Transverse colon (tissue), 4 donors: ENCODE measurements around the gene IDH3G. TPM values are rescaled to one million over a fixed set of nuclear protein-coding genes. Genes with fewer than 3 reads are reported as not detected.

ENCODE experiments used
- DNase-seq: peaks from one replicate; pipeline ENCODE4 v3.0.0-alpha.2; 2019
- H3K27ac ChIP-seq, 4 donors: fragments of 200-600 bp; sonication (generic); 2 replicates each; pipeline ENCODE4 v1.5.1; 2016 to 2018; ENCODE audit warnings: inconsistent platforms in 4 of 4
- H3K27me3 ChIP-seq: fragments of 200-600 bp; sonication (generic); 2 replicates; pipeline ENCODE4 v1.5.1; 2017; ENCODE audit warnings: inconsistent platforms
- H3K36me3 ChIP-seq, 4 donors: fragments of 200-600 bp; sonication (generic); 2 replicates each; pipeline ENCODE4 v1.5.1; 2017 to 2019; ENCODE audit warnings: inconsistent platforms in 4 of 4
- H3K4me1 ChIP-seq, 4 donors: fragments of 200-600 bp; sonication (generic); 2 replicates each; pipeline ENCODE4 v1.5.1; 2017 to 2020; ENCODE audit warnings: inconsistent platforms in 4 of 4
- H3K4me3 ChIP-seq, 4 donors: fragments of 200-600 bp; sonication (generic); 1 replicate in 1 of 4; 2 replicates in 3 of 4; pipeline versions ENCODE4 v1.5.1 to v1.6.1; 2017 to 2019; ENCODE audit warnings: inconsistent platforms in 4 of 4
- H3K9me3 ChIP-seq, 2 donors: fragments of 200-600 bp; sonication (generic); 2 replicates each; pipeline ENCODE4 v1.5.1; 2017 to 2019; ENCODE audit warnings: inconsistent platforms in 2 of 2
- EP300 ChIP-seq: sonication (generic); formaldehyde crosslinking; IDR thresholded peaks from one replicate; pipeline ENCODE4 v1.6.1; 2017; ENCODE audit warnings: antibody characterized with exemption, low read depth
- POLR2A ChIP-seq: fragments of 450-650 bp; IDR thresholded peaks from one replicate; pipeline ENCODE4 v1.6.1; 2016; ENCODE audit warnings: antibody characterized with exemption, mild to moderate bottlenecking, moderate library complexity
- POLR2AphosphoS5 ChIP-seq, 3 donors: sonication (generic); formaldehyde crosslinking; IDR thresholded peaks; one replicate each; pipeline ENCODE4 v1.6.1; 2016; ENCODE audit warnings: antibody characterized with exemption in 3 of 3
- WGBS, 2 donors: methylation state at CpG; one replicate each; pipeline ENCODE4 v1.1.5; 2018; ENCODE audit warnings: low coverage in 1 of 2; 5-methylcytosine and 5-hydroxymethylcytosine counted together
- in situ Hi-C, 4 donors: fragments of 200-750 bp; cut with MboI; loops; one replicate each; pipeline versions ENCODE4 v1.15.0 to v1.15.1; 2017; ENCODE audit warnings: low sequenced_read_pairs in 3 of 4, low pct_ligation_motif_present in 1 of 4, low pct_unique_long_range_greater_than_20kb in 1 of 4
- intact Hi-C: fragments of 100-400 bp; cut with DNase I; formaldehyde crosslinking; loops from one replicate; pipeline ENCODE4 v1.15.1; 2023; ENCODE audit warnings: low total_unique reads
- total RNA-seq, 4 donors: library from RNA; depleted of rRNA; stranded (reverse); fragments of >200 nt; gene quantifications; one replicate each; pipeline ENCODE4 v1.1.0, GENCODE V29; 2016
- TF ChIP-seq, protein P1 (sequence below), 5 experiments: fragments of 200-600 bp in 3 of 5; fragments of 450-650 bp in 2 of 5; sonication (generic) in 3 of 5; IDR thresholded peaks; 1 replicate in 2 of 5; 2 replicates in 3 of 5; pipeline ENCODE4 v1.5.1; 2016 to 2017; ENCODE audit warnings: antibody characterized with exemption in 5 of 5, inconsistent platforms in 3 of 5, mild to moderate bottlenecking in 2 of 5, moderate library complexity in 1 of 5

IDH3G gene
- total RNA-seq, 4 donors from 2014 or later: 77.5 to 203 (median 117) TPM

DNA sequence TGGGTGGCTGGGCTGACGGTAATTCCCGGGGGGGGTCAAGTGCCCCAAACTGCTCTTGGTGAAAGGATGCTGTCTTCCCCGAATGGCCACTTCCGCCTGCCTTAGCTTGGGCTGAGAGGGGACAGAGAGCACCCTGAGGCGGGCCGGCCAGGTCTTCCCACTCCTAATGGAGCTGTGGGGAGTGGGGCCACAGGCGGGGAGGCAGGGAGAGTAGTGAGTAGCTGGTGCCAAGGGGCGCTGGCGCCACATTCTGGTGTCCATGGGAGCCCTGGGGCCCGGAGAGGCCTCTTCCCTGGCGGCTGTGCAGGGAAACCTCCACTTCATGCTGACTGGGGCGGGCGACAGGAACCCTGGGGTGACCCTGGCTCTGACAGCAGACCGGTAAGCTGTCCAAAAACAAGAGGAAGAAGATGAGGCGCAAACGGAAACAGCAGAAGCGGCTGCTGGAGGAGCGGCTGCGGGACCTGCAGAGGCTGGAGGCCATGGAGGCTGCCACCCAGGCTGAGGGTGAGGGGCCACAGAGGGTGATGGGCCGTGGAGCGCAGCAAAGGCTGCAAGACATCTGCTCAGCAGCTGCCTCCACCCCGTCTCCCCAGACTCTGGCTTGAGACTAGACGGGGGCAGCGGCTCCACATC is 10.7 kb downstream of the IDH3G start:
- WGBS, 2 donors: 89% methylated on average over 21 of the region's 24 CpGs; no CpG with 5 or more reads in 1 of the 2 donors
- no peaks in the 10 kb centered on the region for H3K36me3 ChIP-seq
- H3K27ac ChIP-seq: no peak overlapping the region
- no peaks in the 10 kb centered on the region for H3K9me3 ChIP-seq
- peaks cover 3% of the 10 kb centered on the region for H3K27me3 ChIP-seq
- no peak overlapping the region for H3K4me3 ChIP-seq
- in situ Hi-C loops: loop anchor here in 1 of 4 donors (25.0 kb wide), 1 partner anchor 154 kb away; the partner anchor contains the start of genes ARHGAP4, NAA10 and RENBP
- intact Hi-C loops: no loop called here
- no peak for DNase-seq
- TF ChIP-seq POLR2A (no peak), EP300 (no peak), POLR2AphosphoS5 (IDR thresholded peaks at IDR 0.05) (no peak)
- TF ChIP-seq, protein P1, sequence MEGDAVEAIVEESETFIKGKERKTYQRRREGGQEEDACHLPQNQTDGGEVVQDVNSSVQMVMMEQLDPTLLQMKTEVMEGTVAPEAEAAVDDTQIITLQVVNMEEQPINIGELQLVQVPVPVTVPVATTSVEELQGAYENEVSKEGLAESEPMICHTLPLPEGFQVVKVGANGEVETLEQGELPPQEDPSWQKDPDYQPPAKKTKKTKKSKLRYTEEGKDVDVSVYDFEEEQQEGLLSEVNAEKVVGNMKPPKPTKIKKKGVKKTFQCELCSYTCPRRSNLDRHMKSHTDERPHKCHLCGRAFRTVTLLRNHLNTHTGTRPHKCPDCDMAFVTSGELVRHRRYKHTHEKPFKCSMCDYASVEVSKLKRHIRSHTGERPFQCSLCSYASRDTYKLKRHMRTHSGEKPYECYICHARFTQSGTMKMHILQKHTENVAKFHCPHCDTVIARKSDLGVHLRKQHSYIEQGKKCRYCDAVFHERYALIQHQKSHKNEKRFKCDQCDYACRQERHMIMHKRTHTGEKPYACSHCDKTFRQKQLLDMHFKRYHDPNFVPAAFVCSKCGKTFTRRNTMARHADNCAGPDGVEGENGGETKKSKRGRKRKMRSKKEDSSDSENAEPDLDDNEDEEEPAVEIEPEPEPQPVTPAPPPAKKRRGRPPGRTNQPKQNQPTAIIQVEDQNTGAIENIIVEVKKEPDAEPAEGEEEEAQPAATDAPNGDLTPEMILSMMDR (IDR thresholded peaks at IDR 0.05): no peak
- H3K4me1 ChIP-seq: peaks cover 4 to 21% (median 11%) of the 10 kb centered on the region in 4 donors

- TF ChIP-seq POLR2AphosphoS5 (IDR thresholded peaks at IDR 0.05) (no peak), EP300 (no peak), POLR2A (no peak)
- TF ChIP-seq, protein P1 (IDR thresholded peaks at IDR 0.05): no peak
- peaks cover 4 to 21% (median 11%) of the 10 kb centered on the region in 4 donors for H3K4me1 ChIP-seq
- H3K27me3 ChIP-seq: peaks cover 3% of the 10 kb centered on the region
- H3K27ac ChIP-seq: no peak overlapping the region
- WGBS, 2 donors: 93% methylated on average over 14 of the region's 14 CpGs; no CpG with 5 or more reads in 1 of the 2 donors
- no peak for DNase-seq
- in situ Hi-C loops (loop anchor here in 1 of 4 donors (25.0 kb wide), 1 partner anchor 154 kb away; the partner anchor contains the start of genes ARHGAP4, NAA10 and RENBP), intact Hi-C loops (no loop called here)
- no peaks in the 10 kb centered on the region for H3K9me3 ChIP-seq
- H3K36me3 ChIP-seq: no peaks in the 10 kb centered on the region
- H3K4me3 ChIP-seq: no peak overlapping the region
Measured at GRCh38 chrX:153782871-153783270, 11.3 kb downstream of the IDH3G start.

GRCh38 chrX:153782313-153782712 is 11.9 kb downstream of the IDH3G start:
- peaks cover 4 to 21% (median 11%) of the 10 kb centered on the region in 4 donors for H3K4me1 ChIP-seq
- 43% methylated on average over 11 of the region's 11 CpGs; no CpG with 5 or more reads in 1 of the 2 donors for WGBS, 2 donors
- H3K9me3 ChIP-seq: no peaks in the 10 kb centered on the region
- peak overlapping the region in 3 of 4 donors; percentile 79 to 80 (median 79) for H3K27ac ChIP-seq
- H3K36me3 ChIP-seq: no peaks in the 10 kb centered on the region
- no peak overlapping the region for H3K4me3 ChIP-seq
- intact Hi-C loops (no loop called here), in situ Hi-C loops (loop anchor here in 1 of 4 donors (25.0 kb wide), 1 partner anchor 155 kb away; the partner anchor contains the start of genes ARHGAP4, NAA10 and RENBP)
- DNase-seq: no peak
- TF ChIP-seq POLR2A (no peak), POLR2AphosphoS5 (IDR thresholded peaks at IDR 0.05) (no peak), EP300 (no peak)
- TF ChIP-seq, protein P1 (IDR thresholded peaks at IDR 0.05): no peak
- H3K27me3 ChIP-seq: peaks cover 3% of the 10 kb centered on the region

GRCh38 chrX:153781428-153782047 is 12.6 kb downstream of the IDH3G start:
- H3K9me3 ChIP-seq: no peaks in the 10 kb centered on the region
- no peak for TF ChIP-seq POLR2AphosphoS5 (IDR thresholded peaks at IDR 0.05)
- no peak for TF ChIP-seq EP300
- TF ChIP-seq POLR2A: no peak
- TF ChIP-seq, protein P1 (IDR thresholded peaks at IDR 0.05): no peak
- no peaks in the 10 kb centered on the region for H3K36me3 ChIP-seq
- H3K4me1 ChIP-seq: peaks cover 4 to 21% (median 11%) of the 10 kb centered on the region in 4 donors
- peak overlapping the region; percentile 64 to 80 (median 79) for H3K27ac ChIP-seq
- in situ Hi-C loops (loop anchor here in 1 of 4 donors (25.0 kb wide), 1 partner anchor 156 kb away; the partner anchor contains the start of genes ARHGAP4, NAA10 and RENBP), intact Hi-C loops (no loop called here)
- peak overlapping the region in 1 of 4 donors; percentile 13 for H3K4me3 ChIP-seq
- peaks cover 3% of the 10 kb centered on the region for H3K27me3 ChIP-seq
- DNase-seq: no peak
- 68% methylated on average over 20 of the region's 24 CpGs; no CpG with 5 or more reads in 1 of the 2 donors for WGBS, 2 donors
